Colonic mucosa (tissue), 4 donors: Measurements from ENCODE around the gene CLDN5. TPM values are rescaled to one million over a fixed set of nuclear protein-coding genes. Genes with fewer than 3 reads are reported as not detected.

ENCODE experiments used
- DNase-seq: peaks from one replicate; pipeline ENCODE4 v3.0.0-alpha.2; 2020
- H3K27ac ChIP-seq: fragments of 200-600 bp; one replicate; pipeline ENCODE4 v1.8.0; 2021
- H3K27me3 ChIP-seq: fragments of 200-600 bp; one replicate; pipeline ENCODE4 v1.8.0; 2021
- H3K36me3 ChIP-seq: fragments of 200-600 bp; one replicate; pipeline ENCODE4 v1.8.0; 2021
- H3K4me1 ChIP-seq: fragments of 200-600 bp; one replicate; pipeline ENCODE4 v1.8.0; 2021; ENCODE audit warnings: mild to moderate bottlenecking
- H3K4me3 ChIP-seq: fragments of 200-600 bp; one replicate; pipeline ENCODE4 v1.8.0; 2021
- H3K9ac ChIP-seq, 2 donors: one replicate each; pipeline ENCODE4 v1.7.0; 2013; ENCODE audit warnings: control low read depth in 2 of 2, low read depth in 2 of 2, low read length in 2 of 2
- H3K9me3 ChIP-seq: fragments of 200-600 bp; one replicate; pipeline ENCODE4 v1.8.0; 2021
- CTCF ChIP-seq: fragments of 200-600 bp; IDR thresholded peaks from one replicate; pipeline ENCODE4 v1.8.0; 2022; ENCODE audit warnings: antibody characterized with exemption, mild to moderate bottlenecking
- intact Hi-C: fragments of 100-400 bp; cut with DNase I; formaldehyde crosslinking; loops from one replicate; pipeline ENCODE4 v1.14.1; 2022
- total RNA-seq, 2 donors: library from RNA; stranded (reverse); fragmentation: NEBNext Ultra II Directional in 1 of 2; extraction: Animal tissue kit (Norgen Biotek cat#: 25700) in 1 of 2; gene quantifications; one replicate each; pipeline ENCODE4 v1.2.1, GENCODE V29; 2021
- donor health status: healthy.
- donor health status: DM: no; HTN: no; CAD: no.
- donor health status: DM: no; HTN: no; CAD: no.

CLDN5 gene
- 10 to 100 TPM; 10.4 to 31.0 TPM for total RNA-seq

- Histone ChIP-seq H3K27ac (no peak within 1 kb of the TSS), H3K4me1 (no peaks in the 10 kb centered on the region), H3K36me3 (no peaks in the 10 kb centered on the region), H3K9me3 (no peaks in the 10 kb centered on the region), H3K9ac (peak within 1 kb of the TSS in 1 of 2 donors; percentile 24), H3K4me3 (peak within 1 kb of the TSS; percentile 17), H3K27me3 (peaks cover 30% of the 10 kb centered on the region)
- no peak for TF ChIP-seq CTCF
- DNase-seq: no peak
- intact Hi-C loops: no loop called here
Measured at GRCh38 chr22:19524170-19525115, at the start of gene CLDN5. CLDN5 (minus strand) TSS chr22:19524410; CDS start chr22:19524255, 155 bp downstream.

- intact Hi-C loops: no loop called here
- no peak overlapping the region for H3K27ac ChIP-seq
- H3K4me3 ChIP-seq: no peak overlapping the region
- no peak overlapping the region for H3K9ac ChIP-seq
- H3K27me3 ChIP-seq: no peaks in the 10 kb centered on the region
- no peaks in the 10 kb centered on the region for H3K36me3 ChIP-seq
- no peak for DNase-seq
- H3K4me1 ChIP-seq: no peaks in the 10 kb centered on the region
- H3K9me3 ChIP-seq: no peaks in the 10 kb centered on the region
- TF ChIP-seq CTCF: no peak
Measured at GRCh38 chr22:19571995-19572394, 47.8 kb upstream of the CLDN5 start.

- Histone ChIP-seq H3K27me3 (no peaks in the 10 kb centered on the region), H3K9me3 (no peaks in the 10 kb centered on the region), H3K9ac (no peak overlapping the region), H3K27ac (no peak overlapping the region), H3K36me3 (no peaks in the 10 kb centered on the region), H3K4me3 (no peak overlapping the region), H3K4me1 (no peaks in the 10 kb centered on the region)
- TF ChIP-seq CTCF: no peak
- DNase-seq: no peak
- intact Hi-C loops: no loop called here
Measured at GRCh38 chr22:19571207-19571795, 47.1 kb upstream of the CLDN5 start.

- no peaks in the 10 kb centered on the region for H3K9me3 ChIP-seq
- intact Hi-C loops: no loop called here
- no peak overlapping the region for H3K4me3 ChIP-seq
- no peaks in the 10 kb centered on the region for H3K4me1 ChIP-seq
- H3K27ac ChIP-seq: no peak overlapping the region
- DNase-seq: no peak
- no peak for TF ChIP-seq CTCF
- no peak overlapping the region for H3K9ac ChIP-seq
- H3K27me3 ChIP-seq: no peaks in the 10 kb centered on the region
- no peaks in the 10 kb centered on the region for H3K36me3 ChIP-seq
Measured at GRCh38 chr22:19569976-19570375, 45.8 kb upstream of the CLDN5 start.

GRCh38 chr22:19569276-19569640 lies 45.0 kb upstream of the CLDN5 start:
- intact Hi-C loops: no loop called here

More at GRCh38 chr22:19569276-19569640, 45.0 kb upstream of the CLDN5 start:
- H3K4me1 ChIP-seq: no peaks in the 10 kb centered on the region
- no peak for TF ChIP-seq CTCF
- no peak overlapping the region for H3K27ac ChIP-seq
- H3K36me3 ChIP-seq: no peaks in the 10 kb centered on the region
- H3K27me3 ChIP-seq: no peaks in the 10 kb centered on the region
- no peak overlapping the region for H3K4me3 ChIP-seq
- H3K9ac ChIP-seq: no peak overlapping the region
- no peaks in the 10 kb centered on the region for H3K9me3 ChIP-seq
- no peak for DNase-seq
